GM10266 (cell line): ENCODE measurements around the gene KITLG.

ENCODE experiments used
- DNase-seq: peaks from one replicate; pipeline ENCODE4 v3.0.0; 2012; ENCODE audit errors: extremely low spot score
- CTCF ChIP-seq: IDR thresholded peaks from 2 replicates; pipeline ENCODE4 v1.5.1; 2012; ENCODE audit warnings: mild to moderate bottlenecking, low read depth; ENCODE audit not compliant: control insufficient read depth, insufficient read depth; ENCODE audit errors: missing control alignments

The KITLG gene

GRCh38 chr12:88539893-88540292 lies 40.4 kb downstream of the KITLG start:
- TF ChIP-seq CTCF: no peak
- DNase-seq: no peak

GRCh38 chr12:88538697-88539096 lies 41.6 kb downstream of the KITLG start:
- TF ChIP-seq CTCF: no peak
- DNase-seq: no peak

- DNase-seq: no peak
- TF ChIP-seq CTCF: no peak
Observed at GRCh38 chr12:88538250-88538649, 42.0 kb downstream of the KITLG start.

- DNase-seq: no peak
- TF ChIP-seq CTCF: no peak
Observed at GRCh38 chr12:88530868-88531267, 49.4 kb downstream of the KITLG start.

- TF ChIP-seq CTCF: no peak
- no peak for DNase-seq
Observed at GRCh38 chr12:88529531-88530488, 50.5 kb downstream of the KITLG start.

GRCh38 chr12:88522961-88523360 lies 57.3 kb downstream of the KITLG start:
- no peak for DNase-seq
- no peak for TF ChIP-seq CTCF

- DNase-seq: no peak
- no peak for TF ChIP-seq CTCF
Observed at GRCh38 chr12:88520436-88520820, 59.8 kb downstream of the KITLG start.
